ENCODE results near the gene SMPD4.
"Not testable (repeated sequence)": the region's sequence is repeated elsewhere in the genome, so short reads cannot be mapped to it uniquely, and the experiment has no call there.

Gene SMPD4, protein sequence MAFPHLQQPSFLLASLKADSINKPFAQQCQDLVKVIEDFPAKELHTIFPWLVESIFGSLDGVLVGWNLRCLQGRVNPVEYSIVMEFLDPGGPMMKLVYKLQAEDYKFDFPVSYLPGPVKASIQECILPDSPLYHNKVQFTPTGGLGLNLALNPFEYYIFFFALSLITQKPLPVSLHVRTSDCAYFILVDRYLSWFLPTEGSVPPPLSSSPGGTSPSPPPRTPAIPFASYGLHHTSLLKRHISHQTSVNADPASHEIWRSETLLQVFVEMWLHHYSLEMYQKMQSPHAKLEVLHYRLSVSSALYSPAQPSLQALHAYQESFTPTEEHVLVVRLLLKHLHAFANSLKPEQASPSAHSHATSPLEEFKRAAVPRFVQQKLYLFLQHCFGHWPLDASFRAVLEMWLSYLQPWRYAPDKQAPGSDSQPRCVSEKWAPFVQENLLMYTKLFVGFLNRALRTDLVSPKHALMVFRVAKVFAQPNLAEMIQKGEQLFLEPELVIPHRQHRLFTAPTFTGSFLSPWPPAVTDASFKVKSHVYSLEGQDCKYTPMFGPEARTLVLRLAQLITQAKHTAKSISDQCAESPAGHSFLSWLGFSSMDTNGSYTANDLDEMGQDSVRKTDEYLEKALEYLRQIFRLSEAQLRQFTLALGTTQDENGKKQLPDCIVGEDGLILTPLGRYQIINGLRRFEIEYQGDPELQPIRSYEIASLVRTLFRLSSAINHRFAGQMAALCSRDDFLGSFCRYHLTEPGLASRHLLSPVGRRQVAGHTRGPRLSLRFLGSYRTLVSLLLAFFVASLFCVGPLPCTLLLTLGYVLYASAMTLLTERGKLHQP

DNA sequence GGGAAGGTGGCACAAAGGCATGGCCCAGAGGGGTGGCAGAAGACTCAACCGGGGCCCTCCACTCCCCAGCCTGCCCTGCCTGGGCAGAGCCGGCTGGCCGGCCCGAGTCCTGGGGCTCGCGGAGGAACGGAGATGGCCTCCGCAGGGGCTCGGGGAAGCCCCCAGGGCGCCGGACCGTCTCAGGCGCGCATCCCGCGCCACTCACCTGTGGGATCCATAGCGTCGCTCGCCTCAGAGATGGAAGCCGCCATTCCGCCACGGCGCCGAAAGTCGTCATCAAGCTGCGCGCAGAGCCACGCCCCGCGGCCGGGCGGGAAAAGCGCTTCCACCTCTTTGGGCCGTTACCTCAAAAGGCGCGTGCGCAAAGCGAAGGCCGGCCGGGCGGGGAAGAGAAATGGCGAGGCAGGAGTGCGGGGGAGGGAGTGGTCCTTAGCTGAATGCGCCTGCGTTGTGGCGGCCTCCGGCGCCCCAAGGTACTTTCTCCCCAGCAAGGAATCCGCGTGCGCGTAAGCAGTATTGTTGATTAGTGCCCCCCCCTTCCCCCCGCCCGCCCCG, at the start of gene SMPD4:
SMPD4 (minus strand) TSS at position 278 of the 555 bp plus-strand sequence. CDS start 5,010 bp downstream, outside the sequence.
- H3K4me1 ChIP-seq (ENCODE audit: control insufficient read depth, insufficient read depth, low read length, unreplicated experiment): peaks cover 14% of the 10 kb centered on the region
- peak within 1 kb of the TSS; percentile 64 for H3K27ac ChIP-seq (ENCODE audit: low read depth, low read length)
- peaks cover 69% of the 10 kb centered on the region for H3K79me2 ChIP-seq (ENCODE audit: control insufficient read depth, insufficient read depth, low read length, unreplicated experiment)
- H3K27me3 ChIP-seq (ENCODE audit: insufficient read depth, low read length): no peaks in the 10 kb centered on the region
- peak within 1 kb of the TSS; percentile 97 for H2AFZ ChIP-seq (ENCODE audit: low read length, unreplicated experiment)
- no peaks in the 10 kb centered on the region for H3K36me3 ChIP-seq (ENCODE audit: insufficient read depth, low read length)
- peak within 1 kb of the TSS; percentile 98 for H3K4me3 ChIP-seq (ENCODE audit: low read depth, low read length)

DNA sequence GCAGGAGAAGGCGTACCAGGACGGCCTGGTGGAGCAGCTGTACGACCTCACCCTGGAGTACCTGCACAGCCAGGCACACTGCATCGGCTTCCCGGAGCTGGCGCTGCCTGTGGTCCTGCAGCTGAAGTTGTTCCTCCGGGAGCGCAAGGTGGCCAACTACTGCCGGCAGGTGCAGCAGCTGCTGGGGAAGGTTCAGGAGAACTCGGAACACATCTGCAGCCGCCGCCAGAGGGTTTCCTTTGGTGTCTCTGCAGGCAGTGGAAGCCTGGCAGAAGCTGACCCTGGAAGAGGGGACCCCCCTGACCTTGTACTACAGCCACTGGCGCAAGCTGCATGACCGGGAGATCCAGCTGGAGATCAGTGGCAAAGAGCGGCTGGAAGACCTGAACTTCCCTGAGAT, 49.5 kb upstream of the SMPD4 start:
- not testable (repeated sequence) for H3K4me3 ChIP-seq (ENCODE audit: low read depth, low read length); H3K36me3 ChIP-seq (ENCODE audit: insufficient read depth, low read length); H3K4me1 ChIP-seq (ENCODE audit: control insufficient read depth, insufficient read depth, low read length, unreplicated experiment); H3K27me3 ChIP-seq (ENCODE audit: insufficient read depth, low read length); H3K79me2 ChIP-seq (ENCODE audit: control insufficient read depth, insufficient read depth, low read length, unreplicated experiment); H3K27ac ChIP-seq (ENCODE audit: low read depth, low read length); H2AFZ ChIP-seq (ENCODE audit: low read length, unreplicated experiment)

DNA sequence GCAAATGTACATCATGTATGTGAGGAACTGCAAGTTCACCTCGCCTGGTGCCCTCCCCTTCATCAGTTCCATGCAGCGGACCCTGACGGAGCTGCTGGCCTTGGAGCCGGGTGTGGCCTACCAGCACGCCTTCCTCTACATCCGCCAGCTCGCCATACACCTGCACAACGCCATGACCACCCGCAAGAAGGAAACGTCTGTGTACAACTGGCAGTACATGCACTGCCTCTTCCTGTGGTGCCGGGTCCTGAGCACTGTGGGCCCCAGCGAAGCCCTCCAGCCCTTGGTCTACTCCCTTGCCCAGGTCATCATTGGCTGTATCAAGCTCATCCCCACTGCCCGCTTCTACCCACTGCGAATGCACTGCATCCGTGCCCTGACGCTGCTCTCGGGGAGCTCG, 49.0 kb upstream of the SMPD4 start:
- not testable (repeated sequence) for H3K27ac ChIP-seq (ENCODE audit: low read depth, low read length); H3K36me3 ChIP-seq (ENCODE audit: insufficient read depth, low read length); H3K79me2 ChIP-seq (ENCODE audit: control insufficient read depth, insufficient read depth, low read length, unreplicated experiment); H3K4me3 ChIP-seq (ENCODE audit: low read depth, low read length); H2AFZ ChIP-seq (ENCODE audit: low read length, unreplicated experiment); H3K4me1 ChIP-seq (ENCODE audit: control insufficient read depth, insufficient read depth, low read length, unreplicated experiment); H3K27me3 ChIP-seq (ENCODE audit: insufficient read depth, low read length)

DNA sequence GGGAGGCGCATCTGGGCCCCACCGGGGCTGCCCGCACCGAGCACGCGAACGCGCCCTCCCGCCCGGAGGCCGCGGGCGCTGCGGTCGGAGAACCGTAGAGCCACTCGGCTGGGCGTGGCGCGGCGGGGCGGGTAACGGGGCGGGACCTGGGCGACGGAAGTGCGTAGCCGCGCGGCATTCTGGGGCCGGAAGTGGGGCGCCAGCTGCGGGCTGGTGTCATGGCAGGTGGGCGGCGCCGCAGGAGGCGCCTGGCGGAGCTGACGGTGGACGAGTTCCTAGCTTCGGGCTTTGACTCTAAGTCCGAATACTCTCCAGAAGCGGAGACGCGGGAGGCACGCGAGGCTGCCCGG, 47.7 kb upstream of the SMPD4 start:
- not testable (repeated sequence) for H3K79me2 ChIP-seq (ENCODE audit: control insufficient read depth, insufficient read depth, low read length, unreplicated experiment); H2AFZ ChIP-seq (ENCODE audit: low read length, unreplicated experiment); H3K27me3 ChIP-seq (ENCODE audit: insufficient read depth, low read length); H3K4me1 ChIP-seq (ENCODE audit: control insufficient read depth, insufficient read depth, low read length, unreplicated experiment); H3K27ac ChIP-seq (ENCODE audit: low read depth, low read length); H3K36me3 ChIP-seq (ENCODE audit: insufficient read depth, low read length); H3K4me3 ChIP-seq (ENCODE audit: low read depth, low read length)

DNA sequence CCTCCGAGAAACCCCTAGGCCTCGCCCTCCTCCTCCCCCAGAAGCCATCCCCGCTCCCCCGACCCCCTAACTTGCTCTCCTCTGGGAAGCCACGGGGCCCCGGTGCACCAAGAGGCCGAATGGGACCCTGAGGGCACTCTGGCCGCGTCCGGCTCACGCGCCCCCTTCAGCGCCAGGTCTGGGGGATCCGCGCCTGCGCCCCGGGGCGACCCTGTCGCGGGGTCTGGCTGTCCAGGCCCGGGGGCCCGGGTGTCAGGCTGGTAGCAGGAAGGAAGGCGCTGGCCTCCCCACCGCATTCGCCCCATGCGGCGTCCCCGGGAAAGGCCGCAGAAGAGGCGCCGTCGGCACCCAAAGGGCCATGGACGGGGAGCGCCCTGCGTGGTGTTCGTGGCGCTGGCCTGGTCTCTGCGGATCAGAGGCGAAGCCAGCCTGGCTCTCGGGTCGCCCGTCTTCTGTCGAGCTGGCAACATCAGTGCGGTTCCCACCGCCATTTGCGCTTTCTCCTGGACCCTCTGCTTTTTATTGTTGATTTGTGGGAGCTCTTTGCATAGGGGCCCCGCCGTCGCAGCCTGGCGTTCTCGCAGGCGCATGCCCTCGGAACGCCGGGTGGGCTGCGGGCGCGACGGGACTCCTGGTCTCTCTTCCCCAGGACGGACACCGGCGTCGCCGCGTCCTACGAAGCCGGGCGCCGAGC, 47.2 kb upstream of the SMPD4 start:
- H3K4me3 ChIP-seq (ENCODE audit: low read depth, low read length); H3K79me2 ChIP-seq (ENCODE audit: control insufficient read depth, insufficient read depth, low read length, unreplicated experiment); H2AFZ ChIP-seq (ENCODE audit: low read length, unreplicated experiment); H3K36me3 ChIP-seq (ENCODE audit: insufficient read depth, low read length); H3K27me3 ChIP-seq (ENCODE audit: insufficient read depth, low read length); H3K4me1 ChIP-seq (ENCODE audit: control insufficient read depth, insufficient read depth, low read length, unreplicated experiment); H3K27ac ChIP-seq (ENCODE audit: low read depth, low read length): not testable (repeated sequence)

DNA sequence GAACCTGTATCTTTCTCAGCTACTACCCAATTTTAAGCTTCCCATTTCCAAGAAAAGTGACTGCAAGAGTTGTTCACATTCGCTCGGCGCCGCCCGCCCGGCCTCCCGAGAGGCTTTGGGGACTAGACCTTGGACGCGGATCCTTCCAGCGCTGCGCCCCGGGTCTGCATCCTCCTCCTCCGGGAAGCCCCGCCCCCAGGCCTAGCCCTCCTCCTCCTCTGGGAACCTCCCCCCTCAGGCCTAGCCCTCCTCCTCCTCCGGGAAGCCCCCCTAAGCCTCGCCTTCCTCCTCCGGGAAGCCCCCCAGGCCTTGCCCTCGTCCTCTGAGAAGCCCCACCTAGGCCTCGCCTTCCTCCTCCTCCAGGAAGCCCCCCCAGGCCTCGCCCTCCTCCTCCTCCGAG, 46.6 kb upstream of the SMPD4 start:
- not testable (repeated sequence) for H3K4me3 ChIP-seq (ENCODE audit: low read depth, low read length); H3K27me3 ChIP-seq (ENCODE audit: insufficient read depth, low read length); H3K27ac ChIP-seq (ENCODE audit: low read depth, low read length); H2AFZ ChIP-seq (ENCODE audit: low read length, unreplicated experiment); H3K79me2 ChIP-seq (ENCODE audit: control insufficient read depth, insufficient read depth, low read length, unreplicated experiment); H3K36me3 ChIP-seq (ENCODE audit: insufficient read depth, low read length); H3K4me1 ChIP-seq (ENCODE audit: control insufficient read depth, insufficient read depth, low read length, unreplicated experiment)

DNA sequence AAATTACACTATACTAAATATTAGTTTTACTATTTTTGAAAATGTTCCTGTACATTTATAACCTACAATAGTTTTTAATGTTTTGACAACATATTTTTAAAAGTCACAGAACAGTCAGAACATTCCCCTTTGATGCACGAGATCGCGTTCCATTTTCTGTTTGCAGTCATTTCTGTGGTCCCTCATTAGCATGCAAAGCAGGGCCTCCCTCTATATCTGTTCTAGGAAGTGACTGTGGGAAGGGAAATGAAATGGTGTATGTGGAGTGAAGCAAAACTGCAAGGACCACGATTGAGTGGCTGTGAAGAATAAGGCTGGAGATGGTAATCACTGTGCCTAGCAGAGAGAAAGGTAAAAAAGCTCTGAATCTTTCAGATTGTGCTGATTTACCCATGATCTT, 41.1 kb upstream of the SMPD4 start:
- H3K27me3 ChIP-seq (ENCODE audit: insufficient read depth, low read length): peaks cover 12% of the 10 kb centered on the region; the same call in 1 of the 2 replicates
- H3K4me1 ChIP-seq (ENCODE audit: control insufficient read depth, insufficient read depth, low read length, unreplicated experiment); H3K79me2 ChIP-seq (ENCODE audit: control insufficient read depth, insufficient read depth, low read length, unreplicated experiment); H3K36me3 ChIP-seq (ENCODE audit: insufficient read depth, low read length); H2AFZ ChIP-seq (ENCODE audit: low read length, unreplicated experiment); H3K27ac ChIP-seq (ENCODE audit: low read depth, low read length); H3K4me3 ChIP-seq (ENCODE audit: low read depth, low read length): not testable (repeated sequence)

DNA sequence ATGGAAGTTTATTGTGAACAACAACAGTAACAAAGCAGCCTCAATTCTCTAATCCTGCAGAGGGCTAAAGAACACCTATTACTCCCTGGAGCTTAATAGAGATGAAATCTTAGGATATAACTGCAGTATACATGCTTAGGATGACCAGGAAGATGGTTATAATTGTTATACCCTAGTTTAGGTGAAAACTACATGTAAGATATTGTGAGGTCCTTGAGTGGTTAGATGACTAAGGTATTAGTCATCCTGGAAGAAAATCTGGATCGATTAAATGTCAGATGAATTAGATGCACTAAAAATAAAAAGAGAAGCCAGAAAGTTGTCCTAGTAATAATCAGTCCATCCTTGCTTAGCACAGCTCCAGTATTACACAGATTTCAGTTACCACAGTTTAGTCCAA, 39.1 kb upstream of the SMPD4 start:
- H3K4me3 ChIP-seq (ENCODE audit: low read depth, low read length); H3K27ac ChIP-seq (ENCODE audit: low read depth, low read length); H3K79me2 ChIP-seq (ENCODE audit: control insufficient read depth, insufficient read depth, low read length, unreplicated experiment); H3K36me3 ChIP-seq (ENCODE audit: insufficient read depth, low read length); H2AFZ ChIP-seq (ENCODE audit: low read length, unreplicated experiment); H3K4me1 ChIP-seq (ENCODE audit: control insufficient read depth, insufficient read depth, low read length, unreplicated experiment): not testable (repeated sequence)
- H3K27me3 ChIP-seq (ENCODE audit: insufficient read depth, low read length): peaks cover 20% of the 10 kb centered on the region; the same call in 1 of the 2 replicates

DNA sequence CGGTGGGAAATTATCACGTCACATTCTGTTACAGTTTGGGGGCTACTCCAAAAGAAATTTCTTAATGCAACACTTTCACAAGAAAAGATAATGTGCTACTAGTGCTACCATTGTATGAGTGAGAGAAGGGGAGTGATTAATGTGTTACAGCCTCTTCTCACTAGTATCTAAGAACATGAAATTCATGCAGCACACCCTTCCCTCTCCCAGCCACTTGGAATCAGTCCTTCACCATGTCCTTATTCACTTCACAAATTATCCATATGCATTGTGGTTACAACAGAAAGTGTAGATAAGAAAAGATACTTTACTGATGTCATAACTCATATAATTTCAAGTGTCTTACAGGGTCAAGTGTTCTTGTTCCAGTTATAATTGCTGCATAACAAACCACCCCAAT, 37.7 kb upstream of the SMPD4 start:
- H3K36me3 ChIP-seq (ENCODE audit: insufficient read depth, low read length); H3K4me3 ChIP-seq (ENCODE audit: low read depth, low read length); H3K27ac ChIP-seq (ENCODE audit: low read depth, low read length); H3K4me1 ChIP-seq (ENCODE audit: control insufficient read depth, insufficient read depth, low read length, unreplicated experiment); H2AFZ ChIP-seq (ENCODE audit: low read length, unreplicated experiment); H3K79me2 ChIP-seq (ENCODE audit: control insufficient read depth, insufficient read depth, low read length, unreplicated experiment): not testable (repeated sequence)
- H3K27me3 ChIP-seq (ENCODE audit: insufficient read depth, low read length): peaks cover 22% of the 10 kb centered on the region

DNA sequence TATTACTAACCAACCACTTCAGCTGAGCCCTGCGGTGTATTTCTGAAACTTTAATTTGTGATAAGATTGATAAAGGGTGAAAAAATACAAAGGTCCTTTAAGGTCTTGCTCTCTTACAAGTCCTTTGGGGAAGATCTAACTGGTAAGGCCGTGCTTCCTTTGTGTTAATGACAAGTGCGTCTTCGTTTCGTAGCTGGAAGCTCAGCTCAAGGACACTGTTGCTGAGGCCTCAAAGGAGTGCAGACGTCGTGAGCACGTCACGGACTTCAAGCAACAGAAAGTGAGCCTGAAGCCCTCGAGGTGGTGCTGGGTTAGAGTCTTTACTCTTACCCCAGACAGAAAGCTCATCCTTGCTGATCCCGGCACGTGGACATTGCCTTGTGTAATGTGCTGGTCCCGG, 25.6 kb upstream of the SMPD4 start:
- H3K27ac ChIP-seq (ENCODE audit: low read depth, low read length); H3K79me2 ChIP-seq (ENCODE audit: control insufficient read depth, insufficient read depth, low read length, unreplicated experiment); H3K36me3 ChIP-seq (ENCODE audit: insufficient read depth, low read length); H2AFZ ChIP-seq (ENCODE audit: low read length, unreplicated experiment); H3K4me1 ChIP-seq (ENCODE audit: control insufficient read depth, insufficient read depth, low read length, unreplicated experiment); H3K4me3 ChIP-seq (ENCODE audit: low read depth, low read length): not testable (repeated sequence)
- peaks cover 13% of the 10 kb centered on the region; the same call in 1 of the 2 replicates for H3K27me3 ChIP-seq (ENCODE audit: insufficient read depth, low read length)

All from ACC112 (cell line).